ENCODE data around the gene C6orf120.

- TF ChIP-seq CTCF (IDR thresholded peaks at IDR 0.05; ENCODE audit: poor library complexity) (no peak), EZH2phosphoT487 (IDR thresholded peaks at IDR 0.05; ENCODE audit: low read depth, severe bottlenecking, unreplicated experiment) (no peak)
These were observed 30.4 kb upstream of the C6orf120 start for GRCh38 chr6:169671563-169671962.
